IMR-90 (cell line): ENCODE results near the gene MAEA. TPM values are rescaled to one million over a fixed set of nuclear protein-coding genes. Genes with fewer than 3 reads are reported as not detected.

Source experiments
- ATAC-seq: fragments of 200-7000 bp; cut with Tn5 transposase; 2 replicates; pipeline ENCODE4 v1.9.1; 2020; ENCODE audit warnings: low read depth, mild to moderate bottlenecking, moderate library complexity
- BruUV-seq: library from RNA; stranded (reverse); fragments of 400-500 nt; replicated peaks from 2 replicates; lab custom pipeline; 2021; lab: Mats Ljungman, UMichigan
- CTCF ChIA-PET: fragments of 300-600 bp; formaldehyde crosslinking; extraction: SDS; loops from one replicate; lab custom pipeline; 2021; ENCODE audit warnings: antibody characterized with exemption; lab: Yijun Ruan, JAX
- POLR2A ChIA-PET: fragments of 300-600 bp; sonication (Branson Sonifier 250); formaldehyde crosslinking; loops from one replicate; lab custom pipeline; 2022; ENCODE audit warnings: antibody characterized with exemption; ENCODE audit not compliant: unreplicated experiment; lab: Charles Lee
- DNase-seq: peaks from one replicate; pipeline ENCODE4 v3.0.0; 2013
- H2AFZ ChIP-seq: replicated peaks from 2 replicates; pipeline ENCODE3; 2013; ENCODE audit warnings: low read length, mild to moderate bottlenecking; ENCODE audit not compliant: poor library complexity
- H2AK5ac ChIP-seq: 2 replicates; pipeline ENCODE4 v1.6.1; 2013; ENCODE audit warnings: low read depth, low read length, inconsistent platforms
- H2AK9ac ChIP-seq: replicated peaks from 2 replicates; pipeline ENCODE3; 2013; ENCODE audit warnings: mild to moderate bottlenecking, low read depth, low read length, moderate library complexity; ENCODE audit not compliant: poor library complexity
- H2BK120ac ChIP-seq: 2 replicates; pipeline ENCODE4 v1.6.1; 2013; ENCODE audit warnings: low read depth, low read length, inconsistent platforms
- H2BK15ac ChIP-seq: 3 replicates; pipeline ENCODE4 v1.6.1; 2013; ENCODE audit warnings: low read depth, low read length, inconsistent platforms
- H2BK20ac ChIP-seq: 2 replicates; pipeline ENCODE4 v1.6.1; 2013; ENCODE audit warnings: low read depth, mild to moderate bottlenecking, inconsistent platforms, low read length, moderate library complexity
- H2BK5ac ChIP-seq: 2 replicates; pipeline ENCODE4 v1.6.1; 2013; ENCODE audit warnings: mild to moderate bottlenecking, low read depth, low read length, inconsistent platforms; ENCODE audit not compliant: poor library complexity, severe bottlenecking
- H3K14ac ChIP-seq: replicated peaks from 2 replicates; pipeline ENCODE4 v1.6.1; 2013; ENCODE audit warnings: low read depth, low read length, inconsistent platforms
- H3K18ac ChIP-seq: 2 replicates; pipeline ENCODE4 v1.6.1; 2013; ENCODE audit warnings: low read depth, low read length, control low read depth
- H3K23ac ChIP-seq: 2 replicates; pipeline ENCODE4 v1.6.1; 2013; ENCODE audit warnings: low read depth, low read length, inconsistent platforms
- H3K27ac ChIP-seq: 2 replicates; pipeline ENCODE4 v1.5.1; 2013; ENCODE audit warnings: mild to moderate bottlenecking, control low read depth, low read length; ENCODE audit not compliant: insufficient read depth
- H3K27me3 ChIP-seq: 2 replicates; pipeline ENCODE4 v1.6.1; 2013; ENCODE audit warnings: low read length; ENCODE audit not compliant: control insufficient read depth, insufficient read depth
- H3K36me3 ChIP-seq: 2 replicates; pipeline ENCODE4 v1.6.1; 2013; ENCODE audit warnings: low read length, mixed read lengths; ENCODE audit not compliant: control insufficient read depth, insufficient read depth
- H3K4ac ChIP-seq: 2 replicates; pipeline ENCODE4 v1.6.1; 2013; ENCODE audit warnings: low read depth, low read length, inconsistent platforms
- H3K4me1 ChIP-seq: 2 replicates; pipeline ENCODE4 v1.6.1; 2013; ENCODE audit warnings: low read length, mixed read lengths; ENCODE audit not compliant: control insufficient read depth, insufficient read depth
- H3K4me2 ChIP-seq: 2 replicates; pipeline ENCODE4 v1.6.1; 2013; ENCODE audit warnings: low read depth, mild to moderate bottlenecking, control low read depth, low read length, moderate library complexity
- H3K4me3 ChIP-seq: 2 replicates; pipeline ENCODE4 v1.5.1; 2013; ENCODE audit warnings: low read depth, mild to moderate bottlenecking, control low read depth, low read length, moderate library complexity; ENCODE audit not compliant: insufficient read depth
- H3K56ac ChIP-seq: 2 replicates; pipeline ENCODE4 v1.6.1; 2013; ENCODE audit warnings: low read length, inconsistent platforms; ENCODE audit not compliant: insufficient read depth; ENCODE audit errors: extremely low read depth
- H3K79me1 ChIP-seq, 2 experiments: 2 replicates each; pipeline ENCODE4 v1.6.1; 2013; ENCODE audit warnings: low read length in 2 of 2, inconsistent platforms in 1 of 2, low read depth in 1 of 2
- H3K9ac ChIP-seq: 2 replicates; pipeline ENCODE4 v1.6.1; 2013; ENCODE audit warnings: low read depth, low read length, control low read depth
- H3K9me1 ChIP-seq: 2 replicates; pipeline ENCODE4 v1.6.1; 2013; ENCODE audit warnings: low read length, inconsistent platforms; ENCODE audit not compliant: insufficient read depth
- H3K9me3 ChIP-seq: 2 replicates; pipeline ENCODE4 v1.6.1; 2013; ENCODE audit warnings: low read length; ENCODE audit not compliant: control insufficient read depth, insufficient read depth
- H4K20me1 ChIP-seq: 2 replicates; pipeline ENCODE4 v1.6.1; 2013; ENCODE audit warnings: low read length, inconsistent platforms; ENCODE audit not compliant: insufficient read depth
- H4K5ac ChIP-seq: 2 replicates; pipeline ENCODE4 v1.6.1; 2013; ENCODE audit warnings: mild to moderate bottlenecking, low read depth, low read length, control low read depth
- H4K8ac ChIP-seq, 2 experiments: 2 replicates each; pipeline ENCODE4 v1.6.1; 2013; ENCODE audit warnings: low read depth in 2 of 2, low read length in 2 of 2, control low read depth in 1 of 2, inconsistent platforms in 1 of 2
- H4K91ac ChIP-seq: 2 replicates; pipeline ENCODE4 v1.6.1; 2013; ENCODE audit warnings: low read depth, low read length, inconsistent platforms; ENCODE audit not compliant: insufficient read depth
- BHLHE40 ChIP-seq: fragments of 150-350 bp; IDR thresholded peaks from 2 replicates; pipeline ENCODE4 v1.6.1; 2016; ENCODE audit warnings: mild to moderate bottlenecking, low read depth, low read length
- CEBPB ChIP-seq: IDR thresholded peaks from 2 replicates; pipeline ENCODE4 v1.6.1; 2012; ENCODE audit warnings: low read depth, low read length, improper control_type of control experiment
- MAZ ChIP-seq: IDR thresholded peaks from 2 replicates; pipeline ENCODE4 v1.6.1; 2012; ENCODE audit warnings: low read depth, mild to moderate bottlenecking, low read length, improper control_type of control experiment, moderate library complexity, borderline replicate concordance
- POLR2A ChIP-seq: IDR thresholded peaks from 2 replicates; pipeline ENCODE4 v1.6.1; 2012; ENCODE audit warnings: mild to moderate bottlenecking, low read depth, low read length
- RAD21 ChIP-seq: IDR thresholded peaks from 2 replicates; pipeline ENCODE4 v1.6.1; 2012; ENCODE audit warnings: low read length, improper control_type of control experiment
- whole genome bisulfite sequencing, 2 experiments: methylation state at CpG; one replicate each; pipeline versions ENCODE4 v1.1.5 to v1.1.7; 2013; ENCODE audit warnings: missing lambda C conversion rate in 2 of 2; ENCODE audit not compliant: insufficient read length in 1 of 2; ENCODE audit errors: extremely low coverage in 2 of 2; 5-methylcytosine and 5-hydroxymethylcytosine counted together
- dilution Hi-C: fragments of 300-500 bp; cut with HindIII; formaldehyde crosslinking; loops from one replicate; pipeline ENCODE4 v1.14.3; 2018; ENCODE audit warnings: low sequenced_read_pairs; ENCODE audit not compliant: unreplicated experiment
- in situ Hi-C: fragments of 300-500 bp; cut with MboI; formaldehyde crosslinking; loops from 3 replicates; pipeline ENCODE4 v1.14.3; 2019; ENCODE audit warnings: low sequenced_read_pairs, inconsistent platforms, mixed read lengths
- intact Hi-C: fragments of 100-400 bp; cut with micrococcal nuclease; formaldehyde crosslinking; loops from 2 replicates; pipeline ENCODE4 v1.10.0; 2022
- polyA plus RNA-seq, 3 experiments: library from polyadenylated mRNA; depleted of rRNA; stranded (reverse); fragments of >200 nt; gene quantifications; 2 replicates each; pipeline ENCODE4 v1.2.3, GENCODE V29; 2012; ENCODE audit warnings: low replicate concordance in 1 of 3
- total RNA-seq: library from RNA; depleted of rRNA; stranded (reverse); fragments of >200 nt; gene quantifications from 2 replicates; pipeline ENCODE4 v1.2.3, GENCODE V29; 2012

Gene MAEA
- total and polyA plus RNA-seq, 2 of the 4 experiments (the other 2 are of a cell fraction) = 61.5 to 108 TPM

GRCh38 chr4:1290165-1290977, 680 bp downstream of the MAEA start:
- no peak overlapping the region for H3K18ac ChIP-seq
- H3K4ac ChIP-seq = peak overlapping the region; percentile 53; the same call in 1 of the 2 replicates
- H3K79me1 ChIP-seq = peaks cover 0 to 31% of the 10 kb centered on the region in 2 experiments; a peak in 2 of 4 replicates
- H2BK120ac ChIP-seq = no peak overlapping the region
- peak overlapping the region; percentile 89 for H3K23ac ChIP-seq
- H3K9me1 ChIP-seq = no peaks in the 10 kb centered on the region
- no peak overlapping the region for H2BK15ac ChIP-seq
- TF ChIP-seq BHLHE40 = no peak
- TF ChIP-seq POLR2A = 0 out of 2 replicates have a peak, but pooled peaks have one; percentile 14
- no peak for TF ChIP-seq CEBPB
- TF ChIP-seq RAD21 = no peak
- no peak for TF ChIP-seq MAZ
- no TSS peak for BruUV-seq
- in situ Hi-C loops = no loop called here
- peaks cover 3% of the 10 kb centered on the region; the same call in 1 of the 2 replicates for H3K36me3 ChIP-seq
- H3K9ac ChIP-seq = peak overlapping the region; percentile 90
- H3K4me1 ChIP-seq = peaks cover 4% of the 10 kb centered on the region
- peak overlapping the region; percentile 49; the same call in 1 of the 2 replicates for H3K56ac ChIP-seq
- H3K14ac ChIP-seq = peak overlapping the region; percentile 51
- H4K8ac ChIP-seq = peak overlapping the region; percentile 31 to 37; a peak in 2 of 4 replicates
- peak overlapping the region; percentile 31 for H2BK5ac ChIP-seq
- no peaks in the 10 kb centered on the region for H3K9me3 ChIP-seq
- ATAC-seq (peak; percentile 1), DNase-seq (peak; percentile 4)
- H3K27me3 ChIP-seq = no peaks in the 10 kb centered on the region
- WGBS, 2 experiments = 0% methylated on average over 5 of the region's 47 CpGs; no CpG with 5 or more reads in 1 of the 2 experiments
- H2AK5ac ChIP-seq = peak overlapping the region; percentile 20; the same call in 1 of the 2 replicates
- dilution Hi-C loops = no loop called here
- H4K91ac ChIP-seq = peak overlapping the region; percentile 1; the same call in 1 of the 2 replicates
- H4K20me1 ChIP-seq = peaks cover 49% of the 10 kb centered on the region
- intact Hi-C loops = no loop called here
- peak overlapping the region; percentile 93 for H2AK9ac ChIP-seq
- peak overlapping the region; percentile 42 for H4K5ac ChIP-seq
- peak overlapping the region; percentile 92 for H3K4me3 ChIP-seq
- CTCF ChIA-PET = interaction anchor here (0.8 kb wide), 1 partner anchor 70 kb away, joined by 3 read pairs; no protein-coding TSS in a partner anchor
- peak overlapping the region; percentile 60 for H3K27ac ChIP-seq
- peak overlapping the region; percentile 98 for H2AFZ ChIP-seq
- POLR2A ChIA-PET = no interaction called here
- peak overlapping the region; percentile 99 for H3K4me2 ChIP-seq
- no peak overlapping the region for H2BK20ac ChIP-seq
